ENCODE measurements around the gene SPACA7.

SPACA7 gene

GRCh38 chr13:112447761-112448603 lies 71.8 kb downstream of the SPACA7 start:
- no peak for DNase-seq (ENCODE audit: low read depth in 2 of 2)

GRCh38 chr13:112448621-112449544 lies 72.7 kb downstream of the SPACA7 start:
- DNase-seq (ENCODE audit: low read depth in 2 of 2), result no peak

- DNase-seq (ENCODE audit: low read depth in 2 of 2), result no peak
These were observed 73.4 kb downstream of the SPACA7 start for GRCh38 chr13:112449545-112449930.

- DNase-seq (ENCODE audit: low read depth in 2 of 2), result no peak
These were observed 74.2 kb downstream of the SPACA7 start for GRCh38 chr13:112450118-112450903.

GRCh38 chr13:112450904-112451240 lies 74.7 kb downstream of the SPACA7 start:
- DNase-seq (ENCODE audit: low read depth in 2 of 2), result no peak

- no peak for DNase-seq (ENCODE audit: low read depth in 2 of 2)
These were observed 75.6 kb downstream of the SPACA7 start for GRCh38 chr13:112451512-112452379.

- no peak for DNase-seq (ENCODE audit: low read depth in 2 of 2)
These were observed 76.4 kb downstream of the SPACA7 start for GRCh38 chr13:112452380-112453206.

GRCh38 chr13:112453207-112453829 lies 77.2 kb downstream of the SPACA7 start:
- DNase-seq (ENCODE audit: low read depth in 2 of 2), result no peak

GRCh38 chr13:112453874-112454647 lies 77.9 kb downstream of the SPACA7 start:
- no peak for DNase-seq (ENCODE audit: low read depth in 2 of 2)

GRCh38 chr13:112454648-112455334 lies 78.6 kb downstream of the SPACA7 start:
- DNase-seq (ENCODE audit: low read depth in 2 of 2), result no peak

GRCh38 chr13:112455476-112456059 lies 79.4 kb downstream of the SPACA7 start:
- no peak for DNase-seq (ENCODE audit: low read depth in 2 of 2)

- DNase-seq (ENCODE audit: low read depth in 2 of 2), result no peak
These were observed 80.2 kb downstream of the SPACA7 start for GRCh38 chr13:112456138-112457056.

GRCh38 chr13:112457081-112457480 lies 80.9 kb downstream of the SPACA7 start:
- no peak for DNase-seq (ENCODE audit: low read depth in 2 of 2)

GRCh38 chr13:112457485-112457884 lies 81.3 kb downstream of the SPACA7 start:
- no peak for DNase-seq (ENCODE audit: low read depth in 2 of 2)

GRCh38 chr13:112462408-112462807 lies 86.3 kb downstream of the SPACA7 start:
- DNase-seq (ENCODE audit: low read depth in 2 of 2), result no peak

- no peak for DNase-seq (ENCODE audit: low read depth in 2 of 2)
These were observed 88.6 kb downstream of the SPACA7 start for GRCh38 chr13:112464720-112465119.

All from stimulated activated CD8-positive, alpha-beta memory T cell treated with anti-CD3 and anti-CD28 coated beads, Interleukin-7, amount 100 ng/mL, for 4 hours (primary cell).